Endothelial cell of umbilical vein (primary cell): ENCODE measurements around the gene ETS1.

Experiments
- EZH2 ChIP-seq: IDR thresholded peaks from 2 replicates; pipeline ENCODE4 v1.6.1; 2012; ENCODE audit warnings: borderline replicate concordance, low read depth, mild to moderate bottlenecking, moderate library complexity, low read length, inconsistent platforms; ENCODE audit not compliant: severe bottlenecking
- GATA2 ChIP-seq: IDR thresholded peaks from 2 replicates; pipeline ENCODE4 v1.7.0; 2011; ENCODE audit warnings: low read depth, mild to moderate bottlenecking, moderate library complexity, mixed read lengths, low read length; ENCODE audit not compliant: insufficient read length, insufficient read depth

GRCh38 chr11:128593281-128593680 lies 5.9 kb upstream of the ETS1 start:
- TF ChIP-seq EZH2 (no peak), GATA2 (no peak)
